HG03520 (cell line): ENCODE measurements around the gene AURKA.
"Not testable (repeated sequence)": the region's sequence is repeated elsewhere in the genome, so short reads cannot be mapped to it uniquely, and the experiment has no call there.

Experiments used
- ATAC-seq: cut with Tn5 transposase; IDR thresholded peaks from one replicate; pipeline ENCODE4 v1.9.1; 2021; ENCODE audit warnings: mild to moderate bottlenecking, moderate library complexity; ENCODE audit not compliant: unreplicated experiment

The AURKA gene

DNA sequence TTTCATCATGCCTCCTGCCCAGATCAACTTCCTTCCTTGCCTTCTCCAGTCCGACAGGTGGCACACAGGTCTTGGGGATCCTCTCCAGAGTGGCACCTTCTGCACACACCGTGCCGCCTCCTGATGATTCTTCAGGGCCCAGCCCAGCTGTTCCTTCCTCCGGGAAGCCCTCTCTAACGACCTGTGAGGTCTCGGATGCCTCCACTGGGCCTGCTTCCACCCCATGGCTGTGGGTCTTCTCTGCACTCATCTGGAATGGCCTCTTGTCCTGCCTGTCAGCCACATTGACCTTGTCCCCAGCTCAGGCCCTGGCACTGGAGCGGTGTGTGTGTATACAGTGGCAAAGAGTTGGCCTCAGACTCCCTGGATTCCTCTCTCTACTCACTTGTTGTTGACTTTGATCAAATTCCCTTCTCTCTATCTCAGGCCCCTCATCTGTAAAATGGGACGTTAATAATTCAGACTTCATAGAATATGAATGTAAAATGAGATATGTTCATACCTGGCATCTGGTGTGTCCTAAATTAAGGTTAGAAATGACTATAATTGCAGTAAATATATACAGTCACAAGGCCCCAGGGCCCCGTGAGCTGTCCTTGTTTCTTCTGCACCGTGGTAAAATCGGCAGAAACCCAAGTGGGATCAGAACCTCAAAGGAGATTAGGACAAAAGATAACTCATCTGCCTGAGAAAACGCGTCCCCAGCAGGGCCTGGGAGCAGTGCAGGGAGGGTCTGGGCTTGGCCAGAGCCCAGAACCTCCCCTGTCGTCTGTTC lies 31.7 kb downstream of the AURKA start:
- no peak for ATAC-seq

DNA sequence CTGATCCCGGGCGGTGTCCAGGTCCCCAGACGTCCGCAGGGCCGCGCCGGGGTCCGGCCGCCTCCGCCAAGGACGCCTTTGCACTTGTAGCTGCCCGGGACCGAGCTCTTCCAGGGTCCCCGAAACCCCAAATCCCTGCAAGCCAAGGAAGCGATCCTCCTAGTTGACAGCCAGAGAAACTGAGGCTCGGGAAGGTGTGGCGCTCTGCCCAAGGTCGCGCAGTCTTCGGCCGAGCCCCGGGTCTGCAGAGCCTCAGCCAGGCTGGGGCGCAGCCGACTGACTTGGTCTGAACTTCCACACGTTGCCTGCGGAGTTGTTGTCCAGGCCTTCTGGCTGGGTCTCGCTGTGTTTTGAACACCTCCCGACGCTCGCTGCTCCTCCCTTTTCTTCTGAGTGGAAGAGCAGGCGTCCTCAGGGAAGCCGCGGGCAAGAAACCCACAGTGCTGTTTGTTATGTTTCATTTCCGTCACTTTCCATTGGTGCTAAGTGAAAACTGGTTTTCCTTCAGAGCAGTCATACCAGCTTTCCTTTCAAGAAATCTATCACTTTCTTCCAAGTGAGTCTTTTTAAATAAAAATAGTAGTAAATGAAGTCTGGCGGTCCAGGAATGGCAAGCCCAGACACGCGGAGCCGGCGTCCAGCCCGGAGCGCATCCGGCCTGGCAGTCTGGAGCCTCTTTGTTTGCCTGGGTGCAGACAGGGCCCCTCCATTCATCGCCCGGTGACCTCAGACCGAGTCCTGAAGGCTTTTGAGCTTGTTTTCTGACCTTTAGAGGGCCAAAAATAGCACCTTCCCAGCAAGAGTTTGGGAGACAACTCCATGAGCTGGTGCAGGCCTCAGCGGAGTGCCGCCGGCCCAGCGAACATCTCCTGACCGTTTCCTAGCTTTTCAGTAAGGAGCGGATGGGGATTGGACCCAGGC lies 32.5 kb downstream of the AURKA start:
- ATAC-seq: peak; percentile 6

DNA sequence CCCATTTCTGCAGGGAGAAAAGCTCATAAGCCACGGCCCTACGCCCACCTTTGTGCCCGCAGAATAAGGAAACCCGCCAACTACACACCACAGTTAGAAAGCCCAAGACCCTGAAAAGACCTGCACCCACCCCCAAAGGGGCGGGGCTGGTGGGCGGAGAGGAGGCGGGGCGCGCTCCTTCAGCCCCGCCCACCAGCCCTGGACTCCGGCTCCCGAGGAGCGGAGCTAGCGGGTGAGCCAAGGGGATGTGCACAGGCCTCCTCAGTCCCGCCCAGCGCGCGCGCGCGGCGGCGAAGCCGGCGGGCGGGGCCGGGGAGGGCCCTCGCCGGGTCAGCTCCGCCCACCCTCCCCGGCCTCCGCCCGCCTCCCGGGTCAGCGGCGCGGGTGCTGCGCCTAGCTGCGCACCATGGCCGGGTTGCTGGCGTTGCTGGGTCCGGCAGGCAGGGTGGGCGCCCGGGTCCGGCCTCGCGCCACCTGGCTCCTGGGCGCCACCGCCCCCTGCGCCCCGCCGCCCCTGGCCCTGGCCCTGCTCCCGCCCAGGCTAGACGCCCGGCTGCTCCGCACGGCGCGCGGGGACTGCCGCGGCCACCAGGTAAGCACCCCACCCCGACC lies 33.3 kb downstream of the AURKA start, which contains the start of gene FAM210B:
Gene FAM210B (plus strand): TSS at position 375 of the 612 bp plus-strand sequence. CDS start 32 bp downstream, at position 407.
- peak; percentile 98 for ATAC-seq

DNA sequence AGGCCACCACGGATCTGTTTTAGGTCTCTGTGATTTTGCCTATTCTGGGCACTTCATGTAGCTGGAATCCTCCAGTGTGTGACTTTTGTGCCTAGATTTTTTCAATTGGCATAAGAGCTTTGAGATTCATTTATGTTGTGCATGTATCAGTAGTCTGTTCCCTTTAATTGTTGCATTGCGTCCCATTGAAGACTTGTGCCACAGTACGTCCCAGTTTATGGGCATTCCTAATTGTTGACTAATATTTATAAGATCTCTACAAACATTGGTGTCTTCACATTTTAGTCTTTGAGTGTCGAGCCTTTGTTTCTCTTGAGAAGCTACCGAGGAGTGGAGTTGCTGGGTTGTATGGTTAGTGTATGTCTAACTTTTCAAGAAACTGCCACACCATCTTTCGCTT lies 33.9 kb downstream of the AURKA start:
- no peak for ATAC-seq

DNA sequence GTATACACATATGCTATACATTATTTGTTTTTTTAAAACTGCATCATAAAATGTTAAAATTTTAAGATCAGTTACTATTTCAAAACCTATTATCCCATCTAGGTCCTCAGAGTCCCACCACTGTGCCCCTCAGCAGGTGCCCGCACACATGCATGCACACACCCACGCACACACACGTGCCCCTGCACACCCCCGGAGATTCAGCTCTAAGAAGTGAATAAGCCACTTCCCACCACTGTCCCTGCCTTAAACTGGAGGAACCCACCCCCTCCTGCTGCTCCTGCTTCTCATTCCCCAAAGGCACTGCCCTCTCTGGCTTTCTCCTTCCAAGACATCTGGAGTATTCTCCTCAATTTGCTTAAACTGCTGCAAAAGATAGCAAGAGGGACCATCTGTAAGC lies 38.7 kb downstream of the AURKA start:
- ATAC-seq: no peak

DNA sequence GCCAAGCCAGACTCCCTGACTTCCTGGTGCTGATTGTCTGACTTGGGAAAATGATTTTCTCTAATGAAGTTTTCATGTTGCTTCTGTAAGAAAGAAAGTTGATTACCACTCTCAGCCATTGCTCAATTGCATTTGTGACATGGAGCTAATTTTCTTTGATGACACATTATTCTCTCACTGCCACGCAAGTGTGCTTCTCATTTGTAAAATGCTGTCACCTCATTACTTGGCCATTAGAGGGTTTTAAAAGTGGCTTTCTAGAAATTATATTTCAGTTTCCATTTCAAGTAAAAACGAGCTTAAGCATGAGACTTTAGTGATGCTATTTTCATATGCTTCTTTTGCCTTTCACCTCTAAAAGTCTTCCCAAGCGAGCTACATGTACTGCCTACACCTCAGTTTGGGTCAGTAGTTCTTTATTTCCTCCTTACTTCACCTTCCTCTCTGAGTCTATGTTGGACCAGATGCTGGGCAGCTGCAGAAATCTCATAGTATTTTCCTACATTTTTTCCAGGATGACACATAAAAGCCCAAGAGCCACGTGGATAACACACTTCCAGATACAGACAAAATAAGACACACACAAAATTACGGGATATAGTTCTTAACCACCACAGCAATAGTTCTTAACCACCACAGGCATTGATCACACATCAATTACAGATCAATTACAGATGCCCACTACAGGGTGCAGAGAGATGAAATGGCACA lies 39.5 kb downstream of the AURKA start:
- no peak for ATAC-seq

GRCh38 chr20:56350842-56351241 lies 41.2 kb downstream of the AURKA start:
- ATAC-seq: no peak

DNA sequence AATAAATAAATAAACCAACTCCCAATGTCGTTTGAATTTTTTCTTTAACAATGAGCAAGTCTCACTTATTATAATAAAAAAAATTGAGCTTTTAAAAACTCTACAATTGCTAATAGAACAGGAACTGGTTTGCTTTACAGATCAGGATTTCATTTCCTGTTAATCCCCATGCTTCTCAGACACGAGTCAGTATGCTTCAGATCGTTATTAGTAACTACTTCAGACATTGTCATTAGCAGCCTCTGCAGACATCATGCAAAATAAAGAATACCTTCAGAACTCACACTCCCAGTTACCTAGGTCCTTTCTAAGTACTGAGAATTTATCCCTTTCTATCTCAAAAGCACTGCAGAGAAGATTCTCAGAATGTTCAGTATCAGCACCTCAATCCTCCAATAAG lies 43.3 kb downstream of the AURKA start:
- ATAC-seq: no peak

DNA sequence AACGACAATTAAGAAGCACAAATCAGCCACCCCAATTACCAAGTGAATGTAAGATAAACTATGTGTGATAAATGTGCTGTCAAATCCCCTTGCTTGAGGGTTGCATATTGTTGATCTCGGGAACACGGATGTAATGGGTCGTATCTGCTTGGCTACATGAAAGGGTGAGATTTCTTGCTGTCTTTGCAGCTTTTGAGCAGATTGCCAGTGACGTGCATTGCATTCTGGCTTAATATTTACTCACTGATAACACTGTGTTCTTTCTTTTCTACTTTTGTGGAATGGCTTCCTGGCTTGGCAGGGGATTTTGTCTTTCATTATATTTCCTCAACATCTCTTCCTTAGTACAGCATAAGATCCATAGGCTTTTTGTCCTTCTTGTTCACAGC lies 43.7 kb downstream of the AURKA start:
- no peak for ATAC-seq

DNA sequence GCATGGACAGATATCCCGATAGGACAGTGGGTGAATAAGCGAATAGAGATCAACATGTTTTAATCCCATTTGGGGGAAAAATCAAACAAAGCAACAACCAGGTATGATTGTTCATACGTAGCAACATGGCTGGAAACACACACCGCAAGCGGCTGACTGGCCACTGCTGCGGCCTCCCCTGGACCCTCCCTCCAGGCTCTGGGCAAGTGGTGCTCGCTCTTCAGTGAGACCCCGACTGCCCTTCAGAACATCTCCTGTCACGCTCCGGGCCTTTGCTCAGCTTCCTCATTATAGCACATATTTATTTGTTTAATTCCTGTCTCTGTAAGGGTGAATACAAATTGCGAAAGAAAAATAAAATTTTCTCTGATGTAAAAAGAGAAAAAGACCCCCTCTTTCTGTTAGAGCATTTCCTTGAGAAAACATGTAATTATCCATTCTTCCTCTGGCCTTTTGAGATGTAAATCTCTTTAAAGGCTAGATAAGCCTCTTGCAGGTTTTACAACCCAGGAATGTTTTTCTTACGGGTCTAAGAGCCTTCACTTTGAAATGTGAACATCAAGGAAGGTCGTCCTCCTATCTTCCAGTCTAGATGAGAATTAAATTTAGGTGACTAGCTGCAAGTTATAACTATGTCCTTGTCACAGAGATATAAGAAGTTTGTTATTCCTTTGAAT lies 44.2 kb downstream of the AURKA start:
- ATAC-seq: no peak

- no peak for ATAC-seq
Observed at GRCh38 chr20:56345911-56346310, 46.1 kb downstream of the AURKA start.

- ATAC-seq: no peak
Observed at GRCh38 chr20:56343861-56344381, 48.1 kb downstream of the AURKA start.

- no peak for ATAC-seq
Observed at GRCh38 chr20:56342783-56343182, 49.2 kb downstream of the AURKA start.

DNA sequence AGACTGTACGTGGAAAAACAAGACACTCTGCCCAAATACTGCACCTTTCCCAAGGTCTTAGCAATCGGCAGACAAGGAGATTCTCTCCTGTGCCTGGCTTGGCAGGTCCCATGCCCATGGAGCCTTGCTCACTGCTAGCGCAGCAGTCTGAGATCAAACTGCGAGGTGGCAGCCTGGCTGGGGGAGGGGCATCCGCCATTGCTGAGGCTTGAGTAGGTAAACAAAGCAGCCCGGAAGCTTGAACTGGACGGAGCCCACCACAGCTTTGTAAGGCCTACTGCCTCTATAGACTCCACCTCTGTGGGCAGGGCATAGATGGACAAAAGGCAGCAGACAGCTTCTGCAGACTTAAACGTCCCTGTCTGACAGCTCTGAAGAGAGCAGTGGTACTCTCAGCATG lies 55.3 kb downstream of the AURKA start:
- not testable (repeated sequence) for ATAC-seq

- ATAC-seq: no peak
Observed at GRCh38 chr20:56328861-56329260, 63.2 kb downstream of the AURKA start.

- no peak for ATAC-seq
Observed at GRCh38 chr20:56324806-56325205, 67.2 kb downstream of the AURKA start.

DNA sequence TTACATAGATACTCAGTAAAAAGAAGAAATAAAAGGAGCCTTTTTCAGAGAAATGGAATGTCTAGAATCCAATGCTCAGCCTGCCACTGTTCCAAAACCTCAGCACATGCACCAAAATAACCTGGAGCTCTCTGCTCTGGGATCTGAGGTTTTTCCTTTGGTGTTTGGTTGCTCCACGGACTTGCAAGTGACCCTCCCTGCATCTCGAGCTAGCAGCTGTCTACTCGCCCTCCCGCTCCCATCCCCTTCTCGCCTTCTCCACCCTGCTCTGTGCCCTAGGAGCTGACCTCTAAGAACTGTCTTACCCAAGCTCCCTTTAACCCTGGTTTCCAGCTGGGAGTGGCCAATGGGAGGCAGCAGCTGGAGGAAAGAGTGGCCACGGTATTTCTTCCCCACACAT lies 68.4 kb downstream of the AURKA start:
- no peak for ATAC-seq

GRCh38 chr20:56323206-56323605 lies 68.8 kb downstream of the AURKA start:
- no peak for ATAC-seq

DNA sequence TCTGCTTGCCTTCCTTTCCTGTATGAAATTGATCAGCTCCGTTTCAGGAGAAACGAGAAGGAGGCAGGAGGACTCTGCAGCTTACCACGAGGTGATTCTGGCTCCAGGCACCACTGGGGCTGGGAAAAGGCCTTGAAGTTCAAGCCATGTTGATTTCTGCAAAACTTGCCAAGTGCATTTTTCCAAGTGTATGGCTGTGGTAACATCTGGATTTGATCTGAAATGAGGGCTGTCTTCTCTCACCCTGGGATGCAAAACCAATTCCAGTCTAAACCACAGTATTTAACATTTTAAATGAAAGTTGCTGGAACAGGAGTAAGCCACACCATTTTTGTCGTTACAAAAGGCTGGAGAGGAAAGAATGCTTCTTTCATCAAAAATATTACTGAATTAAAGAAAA lies 69.3 kb downstream of the AURKA start:
- no peak for ATAC-seq
